ENCODE data around the gene MAP1B. TPM values are rescaled to one million over a fixed set of nuclear protein-coding genes. Genes with fewer than 3 reads are reported as not detected.

MAP1B gene
- total RNA-seq, 1 experiment from 2014 or later = 8.9 TPM

- peaks cover 0 to 7% of the 10 kb centered on the region in 2 experiments; a peak in 1 of 4 replicates for H3K4me1 ChIP-seq (ENCODE audit: control insufficient read depth in 1 of 2, insufficient read depth in 2 of 2, low read length in 2 of 2)
- no peaks in the 10 kb centered on the region for H3K36me3 ChIP-seq (ENCODE audit: control insufficient read depth in 1 of 2, insufficient read depth in 2 of 2, low read length in 2 of 2)
- H3K27me3 ChIP-seq (ENCODE audit: insufficient read depth, low read length) = no peaks in the 10 kb centered on the region
- intact Hi-C loops (cut with micrococcal nuclease) = no loop called here
- ATAC-seq (no peak), DNase-seq (ENCODE audit: low read depth, low spot score) (no peak)
- no peaks in the 10 kb centered on the region for H4K20me1 ChIP-seq (ENCODE audit: insufficient read depth)
- ChIA-PET RAD21 (ENCODE audit: low non-redundant PET in 1 of 2, low total read pairs in 2 of 2, uncharacterized antibody in 2 of 2, unreplicated experiment in 2 of 2) (no interaction called here), CTCF (no interaction called here), POLR2A (no interaction called here)
- no peaks in the 10 kb centered on the region for H3K9me2 ChIP-seq (ENCODE audit: insufficient read depth)
- H2AFZ ChIP-seq (ENCODE audit: low read depth, low read length, poor library complexity, severe bottlenecking) = no peak overlapping the region
- no peak overlapping the region for H3K9ac ChIP-seq (ENCODE audit: low read length)
- TF ChIP-seq ZBTB33 (IDR thresholded peaks at IDR 0.05; ENCODE audit: extremely low read depth, insufficient replicate concordance, low read length) (no peak), FOSL1 (IDR thresholded peaks at IDR 0.05; ENCODE audit: low read depth) (no peak), POLR2AphosphoS5 (IDR thresholded peaks at IDR 0.05; ENCODE audit: low read depth, low read length) (no peak), CEBPB (IDR thresholded peaks at IDR 0.05; ENCODE audit: low read depth) (no peak), ATF3 (IDR thresholded peaks at IDR 0.05) (no peak), ELF1 (IDR thresholded peaks at IDR 0.05; ENCODE audit: borderline replicate concordance, low read depth) (no peak), ZNF274 (IDR thresholded peaks at IDR 0.05; ENCODE audit: low read depth, low read length) (no peak), EGR1 (IDR thresholded peaks at IDR 0.05; ENCODE audit: low read depth) (no peak), ZFX (IDR thresholded peaks at IDR 0.05) (no peak), RAD21 (IDR thresholded peaks at IDR 0.05; ENCODE audit: low read depth) (no peak), CBX3 (IDR thresholded peaks at IDR 0.05; ENCODE audit: low read depth) (no peak), SP1 (IDR thresholded peaks at IDR 0.05; ENCODE audit: low read depth) (no peak), SIN3A (IDR thresholded peaks at IDR 0.05; ENCODE audit: low read depth) (no peak)
- H3K27ac ChIP-seq (ENCODE audit: low read depth, low read length) = no peak overlapping the region
- H3K79me2 ChIP-seq (ENCODE audit: insufficient read depth, low read length) = no peaks in the 10 kb centered on the region
- no peaks in the 10 kb centered on the region for H3K9me3 ChIP-seq (ENCODE audit: control insufficient read depth in 1 of 2, insufficient read depth in 1 of 2, low read depth in 1 of 2, low read length in 2 of 2)
- H3K4me3 ChIP-seq (replicated peaks in 1 of 2; ENCODE audit: low read depth in 1 of 2, low read length in 2 of 2) = no peak overlapping the region
- BruUV-seq (replicated peaks) = no TSS peak
- no peak overlapping the region for H3K4me2 ChIP-seq (ENCODE audit: low read length)
Observed at GRCh38 chr5:72203251-72203845, 96.1 kb downstream of the MAP1B start.
